Measurements from ENCODE around the gene FBXL16.

Gene FBXL16

DNA sequence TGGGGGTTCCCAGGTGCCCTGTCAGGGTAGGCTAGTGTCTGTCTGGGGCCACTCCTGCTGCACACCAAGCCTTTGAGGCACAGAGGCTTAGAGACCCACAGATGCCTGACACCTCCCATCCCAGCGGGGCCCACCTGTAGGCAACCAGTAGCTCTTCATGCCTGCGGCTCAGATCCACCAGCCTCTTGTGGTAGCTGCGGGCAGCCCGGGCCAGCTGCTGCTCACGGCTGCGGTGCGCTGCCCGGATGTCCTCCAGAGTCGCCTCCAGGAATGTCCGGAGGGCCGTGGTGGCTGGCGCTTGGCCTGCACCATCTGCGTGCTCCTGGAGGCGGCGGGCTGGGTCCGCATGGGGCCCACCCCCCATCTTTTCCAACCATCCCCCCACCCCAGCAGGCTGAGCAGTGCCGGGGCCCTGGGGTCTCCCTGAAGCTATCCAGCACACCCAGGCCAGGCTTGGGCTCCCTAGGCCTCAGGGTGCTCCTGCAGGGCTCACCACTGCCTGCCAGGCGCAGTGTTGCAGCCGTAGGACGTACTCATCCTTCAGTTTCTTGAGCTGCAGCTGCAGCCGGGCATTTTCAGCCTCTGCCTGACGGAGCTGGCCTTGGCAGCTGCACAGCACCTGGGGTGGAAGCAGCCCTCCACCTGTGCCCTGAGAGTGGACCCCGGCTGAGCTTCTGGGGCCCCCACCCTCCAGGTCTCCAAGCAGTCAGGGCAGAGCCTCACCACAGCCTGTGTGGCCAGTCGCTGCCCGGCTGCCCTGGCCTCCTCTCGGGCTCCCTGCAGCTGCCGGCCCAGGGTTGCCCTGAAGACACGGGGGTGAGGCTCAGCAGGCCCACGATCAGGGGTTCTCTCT, 18.8 kb upstream of the FBXL16 start:
- DNase-seq (ENCODE audit: insufficient read length, low spot score): no peak
- no peak for FAIRE-seq
- TF ChIP-seq POLR2AphosphoS5 (IDR thresholded peaks at IDR 0.05; ENCODE audit: low read depth, low read length): no peak
- TF ChIP-seq SPI1 (IDR thresholded peaks at IDR 0.05; ENCODE audit: low read depth, low read length): no peak
- no peak for TF ChIP-seq PAX5 (IDR thresholded peaks at IDR 0.05; ENCODE audit: insufficient read depth, low read length, severe bottlenecking)
- TF ChIP-seq TAF1 (IDR thresholded peaks at IDR 0.05; ENCODE audit: low read depth, low read length): no peak
- no peak for TF ChIP-seq POU2F2 (IDR thresholded peaks at IDR 0.05; ENCODE audit: low read depth, low read length)
- no peak for TF ChIP-seq POLR2A (IDR thresholded peaks at IDR 0.05; ENCODE audit: low read depth, low read length)

DNA sequence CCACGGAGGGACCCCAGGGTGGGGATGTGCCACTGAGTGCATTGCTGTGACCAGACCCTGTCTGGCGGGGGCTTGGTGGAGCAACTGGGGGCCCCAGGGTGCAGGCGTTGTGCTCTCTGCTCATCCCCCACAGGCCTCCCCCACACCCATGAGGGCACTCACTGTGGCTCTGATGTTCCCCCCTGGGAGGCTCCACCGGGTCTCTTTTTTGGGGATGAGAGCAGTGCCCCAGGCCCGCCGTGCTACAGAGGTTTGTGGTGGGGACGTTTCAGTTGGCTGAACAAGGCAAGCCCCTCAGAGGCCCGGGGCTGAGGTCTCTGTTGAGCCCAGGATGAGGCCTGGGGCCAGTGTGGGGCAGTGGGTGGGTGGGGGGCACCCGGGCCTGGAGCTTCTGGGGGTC, 18.1 kb upstream of the FBXL16 start:
- no peak for TF ChIP-seq TAF1 (IDR thresholded peaks at IDR 0.05; ENCODE audit: low read depth, low read length)
- no peak for TF ChIP-seq SPI1 (IDR thresholded peaks at IDR 0.05; ENCODE audit: low read depth, low read length)
- no peak for TF ChIP-seq POU2F2 (IDR thresholded peaks at IDR 0.05; ENCODE audit: low read depth, low read length)
- no peak for TF ChIP-seq POLR2A (IDR thresholded peaks at IDR 0.05; ENCODE audit: low read depth, low read length)
- no peak for TF ChIP-seq POLR2AphosphoS5 (IDR thresholded peaks at IDR 0.05; ENCODE audit: low read depth, low read length)
- no peak for TF ChIP-seq PAX5 (IDR thresholded peaks at IDR 0.05; ENCODE audit: insufficient read depth, low read length, severe bottlenecking)
- DNase-seq (ENCODE audit: insufficient read length, low spot score): no peak
- no peak for FAIRE-seq

DNA sequence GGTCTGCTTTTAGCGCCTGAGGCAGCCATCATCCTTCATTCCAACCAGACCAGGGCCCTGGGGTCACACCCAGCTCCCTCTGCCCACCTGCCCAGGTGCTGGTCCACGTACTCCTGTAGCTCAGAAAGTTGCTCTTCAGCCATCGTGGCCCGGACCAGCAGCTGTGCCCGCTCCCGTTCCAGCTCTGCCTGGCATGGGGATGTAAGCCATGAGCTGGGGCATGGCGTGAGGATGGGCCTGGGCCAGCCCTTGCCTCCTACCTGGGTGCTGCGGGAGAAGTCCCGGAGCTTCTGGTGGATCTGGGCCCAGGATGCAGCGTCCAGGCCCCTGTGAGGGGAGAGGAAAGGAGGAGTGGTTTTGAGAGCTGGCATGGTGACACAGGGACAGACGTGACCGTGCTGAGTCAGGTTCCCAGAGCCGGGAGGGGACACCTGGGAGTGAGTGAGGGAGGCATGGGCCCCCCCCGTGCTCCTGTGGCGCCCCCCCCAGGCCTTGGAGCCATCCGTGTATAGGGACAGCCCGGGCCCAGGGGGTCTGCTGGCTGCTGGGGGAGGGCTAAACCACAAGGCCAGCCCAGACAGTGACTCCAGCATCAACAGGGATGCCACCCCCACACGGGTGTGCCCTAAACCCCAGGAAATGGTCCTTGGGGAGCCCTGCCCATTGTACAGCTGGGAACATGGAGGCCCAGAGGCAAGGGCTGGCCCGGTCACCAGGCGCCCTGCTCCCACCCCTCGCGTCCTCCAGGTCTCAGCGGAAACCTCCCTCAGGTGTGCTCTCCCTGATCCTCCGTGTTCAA, 17.4 kb upstream of the FBXL16 start:
- DNase-seq (ENCODE audit: insufficient read length, low spot score): no peak
- TF ChIP-seq SPI1 (IDR thresholded peaks at IDR 0.05; ENCODE audit: low read depth, low read length): no peak
- no peak for TF ChIP-seq POLR2A (IDR thresholded peaks at IDR 0.05; ENCODE audit: low read depth, low read length)
- TF ChIP-seq PAX5 (IDR thresholded peaks at IDR 0.05; ENCODE audit: insufficient read depth, low read length, severe bottlenecking): no peak
- no peak for TF ChIP-seq TAF1 (IDR thresholded peaks at IDR 0.05; ENCODE audit: low read depth, low read length)
- no peak for TF ChIP-seq POU2F2 (IDR thresholded peaks at IDR 0.05; ENCODE audit: low read depth, low read length)
- no peak for FAIRE-seq

- DNase-seq (ENCODE audit: insufficient read length, low spot score) (no peak), FAIRE-seq (no peak)
- TF ChIP-seq POLR2AphosphoS5 (IDR thresholded peaks at IDR 0.05; ENCODE audit: low read depth, low read length) (no peak), POU2F2 (IDR thresholded peaks at IDR 0.05; ENCODE audit: low read depth, low read length) (no peak), POLR2A (IDR thresholded peaks at IDR 0.05; ENCODE audit: low read depth, low read length) (no peak), SPI1 (IDR thresholded peaks at IDR 0.05; ENCODE audit: low read depth, low read length) (no peak), TAF1 (IDR thresholded peaks at IDR 0.05; ENCODE audit: low read depth, low read length) (no peak), PAX5 (IDR thresholded peaks at IDR 0.05; ENCODE audit: insufficient read depth, low read length, severe bottlenecking) (no peak)
Measured at GRCh38 chr16:721765-722540, 16.4 kb upstream of the FBXL16 start.

DNA sequence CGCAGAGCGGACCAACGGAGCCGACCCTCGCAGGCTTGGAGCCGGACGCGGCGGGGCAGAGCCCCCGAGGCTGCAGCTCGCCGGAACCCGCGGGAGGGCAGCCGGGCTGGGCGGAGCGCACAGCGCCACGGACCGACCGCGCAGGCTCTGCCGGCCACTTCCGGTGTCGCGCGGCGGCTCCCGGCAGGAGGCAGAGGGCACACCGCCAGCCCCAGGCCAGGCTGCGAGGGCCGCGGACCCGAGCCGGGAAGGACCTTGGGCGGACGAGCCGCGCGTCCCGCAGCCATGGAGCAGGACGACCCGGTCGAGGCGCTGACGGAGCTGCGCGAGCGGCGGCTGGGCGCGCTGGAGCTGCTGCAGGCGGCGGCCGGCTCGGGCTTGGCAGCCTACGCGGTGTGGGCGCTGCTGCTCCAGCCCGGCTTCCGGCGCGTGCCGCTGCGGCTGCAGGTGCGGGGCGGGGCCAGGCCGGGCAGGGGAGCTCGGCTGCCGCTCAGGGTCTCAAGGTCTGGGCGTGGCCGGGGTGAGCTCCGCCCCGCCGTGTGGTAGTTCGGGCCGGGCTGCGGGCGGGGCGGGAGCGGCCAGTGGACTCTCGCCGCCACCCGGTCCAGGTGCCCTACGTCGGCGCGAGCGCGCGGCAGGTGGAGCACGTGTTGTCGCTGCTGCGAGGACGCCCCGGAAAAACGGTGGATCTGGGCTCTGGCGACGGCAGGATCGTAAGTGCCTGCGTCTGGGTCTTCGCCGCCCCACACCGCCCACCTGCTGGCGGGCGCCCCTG, 15.6 kb upstream of the FBXL16 start, which contains the start of gene ANTKMT:
Gene ANTKMT, plus strand, starts transcription at position 157 of the 775 bp plus-strand sequence. Its CDS starts 129 bp downstream, at position 286.
- peak; percentile 98 for DNase-seq (ENCODE audit: insufficient read length, low spot score)
- peak; percentile 99 for FAIRE-seq
- TF ChIP-seq POLR2AphosphoS5 (IDR thresholded peaks at IDR 0.05; ENCODE audit: low read depth, low read length) (peak; percentile 85), POLR2A (IDR thresholded peaks at IDR 0.05; ENCODE audit: low read depth, low read length) (peak; percentile 85), PAX5 (IDR thresholded peaks at IDR 0.05; ENCODE audit: insufficient read depth, low read length, severe bottlenecking) (peak; percentile 36), SPI1 (IDR thresholded peaks at IDR 0.05; ENCODE audit: low read depth, low read length) (no peak), TAF1 (IDR thresholded peaks at IDR 0.05; ENCODE audit: low read depth, low read length) (0 out of 2 replicates have a peak, but pooled peaks have one; percentile 54), POU2F2 (IDR thresholded peaks at IDR 0.05; ENCODE audit: low read depth, low read length) (peak; percentile 71; the same call in 1 of the 2 replicates)

GRCh38 chr16:720447-720989, 14.9 kb upstream of the FBXL16 start:
- peak; percentile 70 for DNase-seq (ENCODE audit: insufficient read length, low spot score)
- no peak for FAIRE-seq
- TF ChIP-seq SPI1 (IDR thresholded peaks at IDR 0.05; ENCODE audit: low read depth, low read length) (no peak), POLR2A (IDR thresholded peaks at IDR 0.05; ENCODE audit: low read depth, low read length) (no peak), POLR2AphosphoS5 (IDR thresholded peaks at IDR 0.05; ENCODE audit: low read depth, low read length) (no peak), POU2F2 (IDR thresholded peaks at IDR 0.05; ENCODE audit: low read depth, low read length) (no peak), TAF1 (IDR thresholded peaks at IDR 0.05; ENCODE audit: low read depth, low read length) (no peak), PAX5 (IDR thresholded peaks at IDR 0.05; ENCODE audit: insufficient read depth, low read length, severe bottlenecking) (no peak)

DNA sequence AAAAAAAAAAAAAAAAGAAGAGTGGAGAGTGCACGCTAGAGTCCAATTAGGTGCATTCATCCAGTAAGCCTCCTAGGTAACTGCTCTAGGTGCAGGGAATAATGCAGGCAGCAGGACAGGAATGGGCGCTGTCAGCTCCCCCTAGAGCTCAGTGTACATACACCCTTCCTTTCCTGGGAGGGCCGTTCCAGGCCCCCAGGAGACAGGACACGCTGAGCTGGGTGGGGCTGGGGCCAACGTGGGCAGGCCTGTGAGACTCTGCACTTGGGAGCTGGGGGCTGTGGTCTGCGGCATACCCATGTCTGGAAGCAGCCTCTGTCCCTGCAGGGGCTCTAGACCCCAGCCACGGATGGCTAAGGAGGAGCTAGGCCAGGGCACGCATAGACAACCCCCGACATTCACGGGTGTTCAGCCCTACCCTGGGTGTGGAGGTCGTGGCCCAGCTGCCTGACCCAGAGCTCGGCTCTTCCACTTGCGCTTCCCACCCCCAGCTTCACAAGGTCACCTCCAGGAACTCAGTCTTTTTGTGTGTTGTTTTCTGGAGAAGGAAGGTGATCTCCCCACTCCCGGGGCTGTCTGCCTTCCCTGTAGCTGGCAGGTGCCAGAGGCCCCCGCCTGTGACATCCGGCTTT, 14.3 kb upstream of the FBXL16 start:
- FAIRE-seq: peak; percentile 78
- TF ChIP-seq SPI1 (IDR thresholded peaks at IDR 0.05; ENCODE audit: low read depth, low read length) (no peak), TAF1 (IDR thresholded peaks at IDR 0.05; ENCODE audit: low read depth, low read length) (no peak), POLR2AphosphoS5 (IDR thresholded peaks at IDR 0.05; ENCODE audit: low read depth, low read length) (no peak), PAX5 (IDR thresholded peaks at IDR 0.05; ENCODE audit: insufficient read depth, low read length, severe bottlenecking) (no peak), POU2F2 (IDR thresholded peaks at IDR 0.05; ENCODE audit: low read depth, low read length) (no peak), POLR2A (IDR thresholded peaks at IDR 0.05; ENCODE audit: low read depth, low read length) (no peak)

More for the DNA sequence above, 14.3 kb upstream of the FBXL16 start:
- no peak for DNase-seq (ENCODE audit: insufficient read length, low spot score)
